ENCODE results near the gene PNMA5. TPM values are rescaled to one million over a fixed set of nuclear protein-coding genes. Genes with fewer than 3 reads are reported as not detected.

The PNMA5 gene
- total RNA-seq (under 1 TPM in 1 of 2 donors, not detected in 1; 0.09 TPM), polyA plus RNA-seq (not detected)

DNA sequence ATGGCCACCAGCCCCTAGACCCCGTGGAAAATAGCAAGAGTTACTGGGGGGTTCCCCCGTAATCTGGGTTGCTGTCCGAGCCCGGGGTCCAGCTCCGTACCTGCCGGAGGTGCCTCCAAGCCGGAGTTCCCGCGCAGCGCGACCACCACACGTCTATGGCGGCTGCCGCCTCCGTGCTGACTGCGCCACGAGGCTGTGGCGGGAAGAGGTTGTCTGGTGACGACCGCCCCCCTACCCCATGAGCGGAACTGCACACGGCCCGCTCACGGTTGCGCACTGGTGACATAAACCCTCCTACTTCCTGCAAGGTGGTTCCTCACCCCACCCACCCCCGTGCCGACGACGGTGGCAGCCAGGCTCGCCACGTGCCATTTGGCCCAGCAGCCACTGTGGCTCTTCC is at the start of gene PNMA5:
PNMA5 (minus strand) TSS at position 184 of the 400 bp plus-strand sequence. CDS start 2,518 bp downstream, outside the sequence.
- Histone ChIP-seq H3K4me1 (ENCODE audit: control insufficient read depth in 4 of 4, insufficient read depth in 4 of 4, low read length in 3 of 4) (no peaks in the 10 kb centered on the region), H3K27me3 (ENCODE audit: control insufficient read depth in 4 of 4, insufficient read depth in 4 of 4, low read length in 3 of 4) (no peaks in the 10 kb centered on the region), H3K4me3 (ENCODE audit: low read depth in 1 of 3, low read length in 3 of 3) (no peak within 1 kb of the TSS), H3K27ac (ENCODE audit: low read depth in 1 of 2, low read length in 2 of 2) (no peak within 1 kb of the TSS), H3K9me3 (ENCODE audit: control insufficient read depth in 4 of 4, low read length in 3 of 4) (no peaks in the 10 kb centered on the region), H3K36me3 (ENCODE audit: control insufficient read depth in 4 of 4, insufficient read depth in 3 of 4, low read depth in 1 of 4, low read length in 3 of 4) (no peaks in the 10 kb centered on the region), H3K9ac (ENCODE audit: low read depth in 1 of 2, low read length in 2 of 2) (no peak within 1 kb of the TSS)
- DNase-seq (ENCODE audit: low spot score), result no peak
- 95% methylated on average over 31 of the region's 31 CpGs for WGBS
- TF ChIP-seq NR2F2 (IDR thresholded peaks at IDR 0.05), result no peak
- TF ChIP-seq, protein P1, sequence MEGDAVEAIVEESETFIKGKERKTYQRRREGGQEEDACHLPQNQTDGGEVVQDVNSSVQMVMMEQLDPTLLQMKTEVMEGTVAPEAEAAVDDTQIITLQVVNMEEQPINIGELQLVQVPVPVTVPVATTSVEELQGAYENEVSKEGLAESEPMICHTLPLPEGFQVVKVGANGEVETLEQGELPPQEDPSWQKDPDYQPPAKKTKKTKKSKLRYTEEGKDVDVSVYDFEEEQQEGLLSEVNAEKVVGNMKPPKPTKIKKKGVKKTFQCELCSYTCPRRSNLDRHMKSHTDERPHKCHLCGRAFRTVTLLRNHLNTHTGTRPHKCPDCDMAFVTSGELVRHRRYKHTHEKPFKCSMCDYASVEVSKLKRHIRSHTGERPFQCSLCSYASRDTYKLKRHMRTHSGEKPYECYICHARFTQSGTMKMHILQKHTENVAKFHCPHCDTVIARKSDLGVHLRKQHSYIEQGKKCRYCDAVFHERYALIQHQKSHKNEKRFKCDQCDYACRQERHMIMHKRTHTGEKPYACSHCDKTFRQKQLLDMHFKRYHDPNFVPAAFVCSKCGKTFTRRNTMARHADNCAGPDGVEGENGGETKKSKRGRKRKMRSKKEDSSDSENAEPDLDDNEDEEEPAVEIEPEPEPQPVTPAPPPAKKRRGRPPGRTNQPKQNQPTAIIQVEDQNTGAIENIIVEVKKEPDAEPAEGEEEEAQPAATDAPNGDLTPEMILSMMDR (IDR thresholded peaks at IDR 0.05; ENCODE audit: low read depth, low read length, missing input control), result no peak
- no peak for TF ChIP-seq TAF1 (conservative IDR thresholded peaks at IDR 0.05)
- no peak for TF ChIP-seq SP1 (IDR thresholded peaks at IDR 0.05)
- no peak for TF ChIP-seq FOXA2 (IDR thresholded peaks at IDR 0.05)
- no peak for TF ChIP-seq RXRA (IDR thresholded peaks at IDR 0.05)
- TF ChIP-seq YY1 (IDR thresholded peaks at IDR 0.05), result no peak
- TF ChIP-seq, protein P2, sequence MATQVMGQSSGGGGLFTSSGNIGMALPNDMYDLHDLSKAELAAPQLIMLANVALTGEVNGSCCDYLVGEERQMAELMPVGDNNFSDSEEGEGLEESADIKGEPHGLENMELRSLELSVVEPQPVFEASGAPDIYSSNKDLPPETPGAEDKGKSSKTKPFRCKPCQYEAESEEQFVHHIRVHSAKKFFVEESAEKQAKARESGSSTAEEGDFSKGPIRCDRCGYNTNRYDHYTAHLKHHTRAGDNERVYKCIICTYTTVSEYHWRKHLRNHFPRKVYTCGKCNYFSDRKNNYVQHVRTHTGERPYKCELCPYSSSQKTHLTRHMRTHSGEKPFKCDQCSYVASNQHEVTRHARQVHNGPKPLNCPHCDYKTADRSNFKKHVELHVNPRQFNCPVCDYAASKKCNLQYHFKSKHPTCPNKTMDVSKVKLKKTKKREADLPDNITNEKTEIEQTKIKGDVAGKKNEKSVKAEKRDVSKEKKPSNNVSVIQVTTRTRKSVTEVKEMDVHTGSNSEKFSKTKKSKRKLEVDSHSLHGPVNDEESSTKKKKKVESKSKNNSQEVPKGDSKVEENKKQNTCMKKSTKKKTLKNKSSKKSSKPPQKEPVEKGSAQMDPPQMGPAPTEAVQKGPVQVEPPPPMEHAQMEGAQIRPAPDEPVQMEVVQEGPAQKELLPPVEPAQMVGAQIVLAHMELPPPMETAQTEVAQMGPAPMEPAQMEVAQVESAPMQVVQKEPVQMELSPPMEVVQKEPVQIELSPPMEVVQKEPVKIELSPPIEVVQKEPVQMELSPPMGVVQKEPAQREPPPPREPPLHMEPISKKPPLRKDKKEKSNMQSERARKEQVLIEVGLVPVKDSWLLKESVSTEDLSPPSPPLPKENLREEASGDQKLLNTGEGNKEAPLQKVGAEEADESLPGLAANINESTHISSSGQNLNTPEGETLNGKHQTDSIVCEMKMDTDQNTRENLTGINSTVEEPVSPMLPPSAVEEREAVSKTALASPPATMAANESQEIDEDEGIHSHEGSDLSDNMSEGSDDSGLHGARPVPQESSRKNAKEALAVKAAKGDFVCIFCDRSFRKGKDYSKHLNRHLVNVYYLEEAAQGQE (IDR thresholded peaks at IDR 0.05), result no peak
- no peak for TF ChIP-seq RAD21 (IDR thresholded peaks at IDR 0.05)
- TF ChIP-seq HNF4G (IDR thresholded peaks at IDR 0.05), result no peak
- TF ChIP-seq, protein P3, sequence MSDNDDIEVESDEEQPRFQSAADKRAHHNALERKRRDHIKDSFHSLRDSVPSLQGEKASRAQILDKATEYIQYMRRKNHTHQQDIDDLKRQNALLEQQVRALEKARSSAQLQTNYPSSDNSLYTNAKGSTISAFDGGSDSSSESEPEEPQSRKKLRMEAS (IDR thresholded peaks at IDR 0.05), result no peak
- TF ChIP-seq FOXA1 (IDR thresholded peaks at IDR 0.05), result no peak
- TF ChIP-seq JUND (IDR thresholded peaks at IDR 0.05), result no peak

DNA sequence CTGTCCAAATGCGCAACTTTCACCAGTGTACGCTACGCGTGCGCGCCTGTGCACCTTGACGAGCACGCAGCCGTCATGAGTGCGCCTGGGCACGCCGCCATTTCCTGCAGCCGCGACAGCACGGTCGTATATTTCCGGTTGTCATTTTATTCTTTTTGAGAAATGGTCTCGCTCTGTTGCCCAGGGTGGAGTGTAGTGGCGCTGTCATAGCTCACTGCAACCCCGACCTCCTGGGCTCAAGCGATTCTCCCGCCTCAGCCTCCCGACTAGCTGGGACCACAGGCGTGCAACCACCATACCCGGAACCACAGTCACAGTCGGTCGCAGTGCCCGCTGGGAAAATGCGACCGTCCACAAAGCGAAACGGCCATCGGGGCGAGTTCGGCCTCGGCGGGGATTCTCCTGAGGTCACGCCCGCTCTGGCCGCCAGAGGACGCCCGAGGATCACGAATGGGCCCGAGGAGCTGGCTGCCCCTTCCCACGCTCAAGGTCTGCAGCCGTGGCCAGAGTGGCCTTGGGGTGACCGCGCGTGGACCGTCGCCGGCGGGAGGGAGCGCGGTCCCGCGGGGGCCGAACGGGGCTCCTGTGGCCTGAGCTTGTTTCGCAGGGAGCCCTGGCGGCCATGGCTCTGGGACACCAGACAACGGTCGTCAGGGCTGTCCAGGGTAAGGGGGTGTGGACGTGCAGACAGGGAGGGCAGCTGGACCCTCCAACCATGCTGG is 38.6 kb upstream of the PNMA5 start:
- Histone ChIP-seq H3K4me3 (ENCODE audit: low read depth in 1 of 3, low read length in 3 of 3) (peak overlapping the region in 2 of 3 donors; percentile 38 to 46), H3K4me1 (ENCODE audit: control insufficient read depth in 4 of 4, insufficient read depth in 4 of 4, low read length in 3 of 4) (peaks cover 0 to 6% (median 3%) of the 10 kb centered on the region in 4 donors), H3K27ac (ENCODE audit: low read depth in 1 of 2, low read length in 2 of 2) (no peak overlapping the region), H3K27me3 (ENCODE audit: control insufficient read depth in 4 of 4, insufficient read depth in 4 of 4, low read length in 3 of 4) (no peaks in the 10 kb centered on the region), H3K9ac (ENCODE audit: low read depth in 1 of 2, low read length in 2 of 2) (no peak overlapping the region), H3K36me3 (ENCODE audit: control insufficient read depth in 4 of 4, insufficient read depth in 3 of 4, low read depth in 1 of 4, low read length in 3 of 4) (no peaks in the 10 kb centered on the region), H3K9me3 (ENCODE audit: control insufficient read depth in 4 of 4, low read length in 3 of 4) (no peaks in the 10 kb centered on the region)
- 16% methylated on average over 64 of the region's 64 CpGs for WGBS
- DNase-seq (ENCODE audit: low spot score), result peak; percentile 72
- TF ChIP-seq YY1 (IDR thresholded peaks at IDR 0.05) (peak; percentile 75), HNF4G (IDR thresholded peaks at IDR 0.05) (no peak), FOXA1 (IDR thresholded peaks at IDR 0.05) (no peak), GABPA (IDR thresholded peaks at IDR 0.05 in 1 of 2, conservative IDR thresholded peaks at IDR 0.05 in 1 of 2) (peak in 1 of 2 donors; percentile 19), JUND (IDR thresholded peaks at IDR 0.05) (no peak), HNF4A (conservative IDR thresholded peaks at IDR 0.05) (no peak), RXRA (IDR thresholded peaks at IDR 0.05) (no peak)
- TF ChIP-seq, protein P4, sequence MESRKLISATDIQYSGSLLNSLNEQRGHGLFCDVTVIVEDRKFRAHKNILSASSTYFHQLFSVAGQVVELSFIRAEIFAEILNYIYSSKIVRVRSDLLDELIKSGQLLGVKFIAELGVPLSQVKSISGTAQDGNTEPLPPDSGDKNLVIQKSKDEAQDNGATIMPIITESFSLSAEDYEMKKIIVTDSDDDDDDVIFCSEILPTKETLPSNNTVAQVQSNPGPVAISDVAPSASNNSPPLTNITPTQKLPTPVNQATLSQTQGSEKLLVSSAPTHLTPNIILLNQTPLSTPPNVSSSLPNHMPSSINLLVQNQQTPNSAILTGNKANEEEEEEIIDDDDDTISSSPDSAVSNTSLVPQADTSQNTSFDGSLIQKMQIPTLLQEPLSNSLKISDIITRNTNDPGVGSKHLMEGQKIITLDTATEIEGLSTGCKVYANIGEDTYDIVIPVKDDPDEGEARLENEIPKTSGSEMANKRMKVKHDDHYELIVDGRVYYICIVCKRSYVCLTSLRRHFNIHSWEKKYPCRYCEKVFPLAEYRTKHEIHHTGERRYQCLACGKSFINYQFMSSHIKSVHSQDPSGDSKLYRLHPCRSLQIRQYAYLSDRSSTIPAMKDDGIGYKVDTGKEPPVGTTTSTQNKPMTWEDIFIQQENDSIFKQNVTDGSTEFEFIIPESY (IDR thresholded peaks at IDR 0.05), result no peak
- TF ChIP-seq, protein P5, sequence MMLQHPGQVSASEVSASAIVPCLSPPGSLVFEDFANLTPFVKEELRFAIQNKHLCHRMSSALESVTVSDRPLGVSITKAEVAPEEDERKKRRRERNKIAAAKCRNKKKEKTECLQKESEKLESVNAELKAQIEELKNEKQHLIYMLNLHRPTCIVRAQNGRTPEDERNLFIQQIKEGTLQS (IDR thresholded peaks at IDR 0.05), result no peak
- TF ChIP-seq, protein P1 (IDR thresholded peaks at IDR 0.05; ENCODE audit: low read depth, low read length, missing input control), result peak; percentile 83
- TF ChIP-seq, protein P2 (IDR thresholded peaks at IDR 0.05), result no peak

Data from liver (tissue), 9 donors.